ENCODE measurements around the gene PM20D2.

Gene PM20D2

GRCh38 chr6:89209457-89209856, 63.6 kb downstream of the PM20D2 start:
- no peak for DNase-seq

DNA sequence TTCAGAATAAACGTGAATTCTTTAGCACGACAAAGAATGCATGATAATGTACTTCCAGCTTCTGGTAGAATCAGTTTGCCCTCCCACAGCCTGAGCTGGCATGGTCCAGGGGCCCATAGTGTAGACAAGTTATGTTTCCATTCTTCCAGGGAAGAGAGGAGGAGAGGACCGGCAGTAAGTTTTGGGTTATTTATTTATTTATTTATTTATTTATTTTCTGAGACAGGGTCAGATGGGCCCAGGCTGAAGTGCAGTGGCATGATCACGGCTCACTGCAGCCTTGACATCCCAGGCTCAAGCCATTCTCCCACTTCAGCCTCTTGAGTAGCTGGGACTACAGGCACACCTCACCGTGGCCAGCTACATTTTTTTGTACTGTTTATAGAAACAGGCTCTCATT, 66.6 kb downstream of the PM20D2 start:
- no peak for DNase-seq

DNA sequence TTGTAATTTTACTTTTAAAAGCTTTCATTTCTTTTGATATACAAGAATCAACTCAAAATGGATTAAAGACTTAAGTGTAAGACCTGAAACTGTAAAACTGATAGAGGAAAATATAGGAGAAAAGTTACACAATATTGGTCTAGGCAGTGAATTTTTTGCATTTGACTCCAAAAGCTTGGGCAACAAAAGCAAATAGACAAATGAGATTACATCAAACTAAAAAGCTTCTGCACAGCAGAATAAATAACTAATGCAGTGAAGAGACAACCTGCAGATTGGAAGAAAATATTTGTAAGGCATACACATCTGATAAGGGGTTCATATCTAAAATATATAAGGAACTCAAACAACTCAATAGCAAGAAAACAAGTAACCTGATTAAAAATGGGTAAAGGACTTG, 68.3 kb downstream of the PM20D2 start:
- DNase-seq, result no peak

Data from OCI-M1 (cell line).